Measurements from ENCODE around the gene SPSB2. TPM values are rescaled to one million over a fixed set of nuclear protein-coding genes. Genes with fewer than 3 reads are reported as not detected.
A peak's percentile ranks its signal among the peaks of the same experiment; 100 is the strongest.

The SPSB2 gene
- total and polyA plus RNA-seq, 2 donors (not counting 1 experiment from before 2014, with no cell fraction given) = 9.4 to 16.0 TPM

DNA sequence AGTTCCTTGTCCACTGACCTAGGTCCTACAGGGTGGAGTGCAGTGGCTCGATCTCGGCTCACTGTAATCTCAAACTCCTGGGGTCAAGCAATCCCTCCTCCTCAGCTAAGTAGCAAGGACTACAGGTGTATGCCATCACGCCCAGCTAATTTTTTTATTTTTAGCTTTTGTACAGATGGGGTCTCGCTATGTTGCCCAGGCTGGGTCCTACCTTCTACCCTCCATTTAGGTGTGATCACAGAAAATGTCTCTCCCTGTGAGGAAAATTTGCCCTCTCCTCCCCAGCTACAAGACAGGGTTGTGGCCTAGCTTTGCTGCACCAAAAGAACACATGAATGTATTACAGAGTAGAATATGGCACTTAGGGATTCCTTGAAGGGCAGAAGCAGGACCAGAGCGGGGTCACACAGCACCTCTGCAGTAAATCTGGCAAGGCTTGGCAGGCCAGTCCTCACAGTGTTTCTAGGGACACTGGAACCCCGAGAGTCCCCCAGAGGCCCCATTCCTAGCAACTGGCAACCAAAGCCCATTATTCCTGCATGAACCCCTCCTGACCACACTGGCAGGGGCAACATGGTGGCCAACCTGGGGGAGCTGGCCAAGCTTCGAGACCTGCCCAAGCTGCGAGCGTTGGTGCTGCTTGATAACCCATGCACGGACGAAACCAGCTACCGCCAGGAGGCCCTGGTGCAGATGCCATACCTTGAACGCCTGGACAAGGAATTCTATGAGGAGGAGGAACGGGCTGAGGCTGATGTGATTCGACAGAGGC lies 39.2 kb upstream of the SPSB2 start:
- Histone ChIP-seq H3K9ac (ENCODE audit: low read length) (no peak overlapping the region), H3K36me3 (replicated peaks in 1 of 2; ENCODE audit: control extremely low read depth in 1 of 2, control insufficient read depth in 1 of 2, extremely low read depth in 1 of 2, insufficient read depth in 2 of 2, low read length in 1 of 2) (peaks cover 0 to 4% of the 10 kb centered on the region in 2 experiments), H3K4me2 (replicated peaks; ENCODE audit: low read depth, low read length, poor library complexity, severe bottlenecking) (no peak overlapping the region), H3K4me3 (ENCODE audit: control extremely low read depth in 1 of 5, extremely low read depth in 1 of 5, insufficient read depth in 1 of 5, low read depth in 2 of 5, low read length in 4 of 5) (no peak overlapping the region), H3K27ac (ENCODE audit: low read length in 2 of 2) (no peak overlapping the region), H3K9me3 (ENCODE audit: control extremely low read depth in 1 of 3, control insufficient read depth in 2 of 3, insufficient read depth in 1 of 3, low read length in 2 of 3) (peaks cover 0 to 3% (median 0%) of the 10 kb centered on the region in 3 donors), H3K27me3 (replicated peaks in 1 of 4; ENCODE audit: control extremely low read depth in 1 of 4, control insufficient read depth in 3 of 4, insufficient read depth in 4 of 4, low read length in 3 of 4) (peaks cover 0 to 10% (median 1%) of the 10 kb centered on the region in 4 experiments), H3K79me2 (ENCODE audit: control insufficient read depth, insufficient read depth, low read length) (no peaks in the 10 kb centered on the region), H4K20me1 (ENCODE audit: control insufficient read depth, insufficient read depth, low read length, poor library complexity, severe bottlenecking) (no peaks in the 10 kb centered on the region), H3K4me1 (ENCODE audit: control insufficient read depth in 2 of 2, insufficient read depth in 2 of 2, low read length in 2 of 2) (peaks cover 11 to 19% of the 10 kb centered on the region in 2 donors), H2AFZ (ENCODE audit: insufficient read depth, low read depth, low read length, poor library complexity, severe bottlenecking) (no peak overlapping the region)
- Mint-ChIP-seq H3K4me3 (peak overlapping the region; percentile 69), H3K4me1 (peaks cover 23% of the 10 kb centered on the region), H3K27me3 (no peaks in the 10 kb centered on the region), H3K27ac (peak overlapping the region; percentile 10), H3K9me3 (ENCODE audit: insufficient read depth) (no peaks in the 10 kb centered on the region)
- ATAC-seq (ENCODE audit: low read depth) = no peak
- TF ChIP-seq, protein P1, sequence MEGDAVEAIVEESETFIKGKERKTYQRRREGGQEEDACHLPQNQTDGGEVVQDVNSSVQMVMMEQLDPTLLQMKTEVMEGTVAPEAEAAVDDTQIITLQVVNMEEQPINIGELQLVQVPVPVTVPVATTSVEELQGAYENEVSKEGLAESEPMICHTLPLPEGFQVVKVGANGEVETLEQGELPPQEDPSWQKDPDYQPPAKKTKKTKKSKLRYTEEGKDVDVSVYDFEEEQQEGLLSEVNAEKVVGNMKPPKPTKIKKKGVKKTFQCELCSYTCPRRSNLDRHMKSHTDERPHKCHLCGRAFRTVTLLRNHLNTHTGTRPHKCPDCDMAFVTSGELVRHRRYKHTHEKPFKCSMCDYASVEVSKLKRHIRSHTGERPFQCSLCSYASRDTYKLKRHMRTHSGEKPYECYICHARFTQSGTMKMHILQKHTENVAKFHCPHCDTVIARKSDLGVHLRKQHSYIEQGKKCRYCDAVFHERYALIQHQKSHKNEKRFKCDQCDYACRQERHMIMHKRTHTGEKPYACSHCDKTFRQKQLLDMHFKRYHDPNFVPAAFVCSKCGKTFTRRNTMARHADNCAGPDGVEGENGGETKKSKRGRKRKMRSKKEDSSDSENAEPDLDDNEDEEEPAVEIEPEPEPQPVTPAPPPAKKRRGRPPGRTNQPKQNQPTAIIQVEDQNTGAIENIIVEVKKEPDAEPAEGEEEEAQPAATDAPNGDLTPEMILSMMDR (IDR thresholded peaks at IDR 0.05) = no peak
- TF ChIP-seq EZH2 (IDR thresholded peaks at IDR 0.05; ENCODE audit: borderline replicate concordance, insufficient read depth, low read depth, low read length, poor library complexity, severe bottlenecking) = no peak
- WGBS (ENCODE audit: insufficient coverage) = 95% methylated on average over 14 of the region's 15 CpGs
- no peak for DNase-seq
- ChIA-PET POLR2A (interaction anchor here (1.3 kb wide), 1 partner anchor 43 kb away, joined by 3 read pairs; no protein-coding TSS in a partner anchor), CTCF (interaction anchor here (1.0 to 2.8 kb wide), 6 partner anchors 10 to 199 kb away, joined by 3 to 11 read pairs (median 6); partner anchors contain the start of gene SPSB2)
- intact Hi-C loops (cut with micrococcal nuclease) = no loop called here

All from B cell (primary cell).